ENCODE data around the gene EEF2KMT. TPM values are rescaled to one million over a fixed set of nuclear protein-coding genes. Genes with fewer than 3 reads are reported as not detected.
A peak's percentile ranks its signal among the peaks of the same experiment; 100 is the strongest.
"Not testable (repeated sequence)": the region's sequence is repeated elsewhere in the genome, so short reads cannot be mapped to it uniquely, and the experiment has no call there.

The EEF2KMT gene
- total and polyA plus RNA-seq, 2 of the 8 experiments (the other 6 are each of a cell fraction or from before 2014, with no cell fraction given), result 35.8 to 37.0 TPM

GRCh38 chr16:5097470-5098220, at the start of gene EEF2KMT (continued):
- TF ChIP-seq KDM4A (IDR thresholded peaks at IDR 0.05; ENCODE audit: low read depth, low read length, severe bottlenecking) (peak; percentile 40), YY1 (IDR thresholded peaks at IDR 0.05; ENCODE audit: low read depth, low read length) (peak; percentile 69)

GRCh38 chr16:5144621-5144956, 47.0 kb upstream of the EEF2KMT start:
- H3K4me1 ChIP-seq (replicated peaks in 1 of 4; ENCODE audit: control insufficient read depth in 3 of 4, insufficient read depth in 4 of 4, low read length in 3 of 4); H3K23me2 ChIP-seq (ENCODE audit: low read depth, low read length); H3K79me2 ChIP-seq (ENCODE audit: control insufficient read depth in 1 of 2, insufficient read depth in 2 of 2, low read length in 2 of 2); H3K27ac ChIP-seq (ENCODE audit: low read depth, low read length); H3K9ac ChIP-seq (replicated peaks in 1 of 4; ENCODE audit: extremely low read depth in 1 of 4, low read depth in 3 of 4, low read length in 3 of 4); H3K4me2 ChIP-seq (ENCODE audit: insufficient read depth in 1 of 2, low read depth in 2 of 2, low read length in 2 of 2); H2BK120ac ChIP-seq (replicated peaks; ENCODE audit: low read depth, low read length); H4K8ac ChIP-seq (ENCODE audit: extremely low read depth, insufficient read depth, low read length); H2AFZ ChIP-seq (ENCODE audit: low read length); H3K79me1 ChIP-seq (ENCODE audit: low read depth, low read length); H3K14ac ChIP-seq (ENCODE audit: insufficient read length); H2AK5ac ChIP-seq (ENCODE audit: low read depth, low read length); H4K20me1 ChIP-seq (replicated peaks in 1 of 2; ENCODE audit: control insufficient read depth in 1 of 2, insufficient read depth in 2 of 2, low read length in 2 of 2); CTCF ChIA-PET (ENCODE audit: partially characterized antibody); H2BK5ac ChIP-seq (ENCODE audit: low read depth, low read length); FAIRE-seq; H3K18ac ChIP-seq (ENCODE audit: extremely low read depth, low read length); DNase-seq (ENCODE audit: low read depth in 1 of 2, low spot score in 2 of 2); H3K9me3 ChIP-seq (ENCODE audit: insufficient read depth in 2 of 2, low read depth in 1 of 2, low read length in 1 of 2); H3K56ac ChIP-seq (replicated peaks; ENCODE audit: insufficient read length, low read depth, low read length); H2BK20ac ChIP-seq (ENCODE audit: low read length); H3K27me3 ChIP-seq (replicated peaks in 1 of 4; ENCODE audit: control insufficient read depth in 3 of 4, extremely low read depth in 1 of 4, insufficient read depth in 3 of 4, low read length in 3 of 4); H3K36me3 ChIP-seq (ENCODE audit: control insufficient read depth in 2 of 4, insufficient read depth in 4 of 4, low read length in 3 of 4); H2BK15ac ChIP-seq (ENCODE audit: low read length); H2BK12ac ChIP-seq (ENCODE audit: low read depth, low read length); H3K4ac ChIP-seq (replicated peaks; ENCODE audit: insufficient read length, low read depth, low read length); H3K4me3 ChIP-seq (ENCODE audit: extremely low read depth in 1 of 4, insufficient read depth in 2 of 4, low read depth in 3 of 4, low read length in 4 of 4); H3K23ac ChIP-seq (ENCODE audit: insufficient read length); H4K5ac ChIP-seq (ENCODE audit: insufficient read length, low read depth, low read length); H4K91ac ChIP-seq (replicated peaks; ENCODE audit: insufficient read length, low read length): not testable (repeated sequence)
- 100% methylated on average over 1 of the region's 1 CpG; no CpG with 5 or more reads in 1 of the 2 experiments for WGBS, 2 experiments (ENCODE audit: extremely low coverage in 1 of 2, insufficient coverage in 1 of 2, insufficient read length in 1 of 2, insufficient replicate concordance in 2 of 2, low coverage in 1 of 2, low lambda C conversion rate in 2 of 2, missing lambda C conversion rate in 1 of 2)
- POLR2A ChIA-PET (ENCODE audit: partially characterized antibody), result interaction anchor here (1.1 kb wide), 1 partner anchor 9 kb away, joined by 4 read pairs; no protein-coding TSS in a partner anchor

Measured in H1 (cell line).